Stimulated activated CD8-positive, alpha-beta memory T cell treated with anti-CD3 and anti-CD28 coated beads, Interleukin-12 subunit alpha, Interleukin-12 subunit beta, amount 100 ng/mL, for 24 hours (primary cell): ENCODE measurements around the gene CMSS1.
A peak's percentile ranks its signal among the peaks of the same experiment; 100 is the strongest.

Experiments
- DNase-seq: peaks from one replicate; pipeline ENCODE4 v3.0.0-alpha.2; 2020; ENCODE audit errors: extremely low read depth

CMSS1 gene

DNA sequence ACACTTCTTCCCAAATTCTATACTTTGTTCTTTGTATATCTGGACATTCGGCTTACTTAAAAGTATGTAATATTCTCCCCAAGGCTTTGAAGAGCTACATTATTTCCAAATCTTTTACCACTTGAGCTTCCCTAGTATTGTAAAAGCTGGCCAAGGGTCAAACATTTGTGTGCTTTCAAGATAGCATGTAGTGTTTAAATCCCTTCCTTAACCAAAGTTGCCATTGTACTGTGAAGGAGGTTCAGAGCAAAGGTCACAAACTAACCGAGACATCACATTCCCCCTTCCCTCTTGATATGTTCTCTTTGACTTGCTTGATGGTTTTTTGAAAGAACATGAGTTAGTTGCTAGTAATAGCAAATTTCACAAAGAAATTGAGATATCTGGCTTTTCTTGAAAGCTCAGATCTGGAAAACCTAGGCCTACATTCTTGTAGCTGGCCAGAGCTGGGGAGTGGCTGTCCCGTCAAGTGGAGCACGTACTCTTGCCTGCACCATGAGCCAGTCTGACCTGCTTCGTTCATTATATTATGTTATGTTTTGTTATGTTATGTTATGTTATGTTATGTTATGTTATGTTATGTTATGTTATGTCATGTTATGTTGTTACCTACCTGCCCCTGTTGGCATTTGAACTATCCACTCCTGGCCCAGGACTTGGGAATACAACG lies 236.4 kb downstream of the CMSS1 start:
- no peak for DNase-seq

DNA sequence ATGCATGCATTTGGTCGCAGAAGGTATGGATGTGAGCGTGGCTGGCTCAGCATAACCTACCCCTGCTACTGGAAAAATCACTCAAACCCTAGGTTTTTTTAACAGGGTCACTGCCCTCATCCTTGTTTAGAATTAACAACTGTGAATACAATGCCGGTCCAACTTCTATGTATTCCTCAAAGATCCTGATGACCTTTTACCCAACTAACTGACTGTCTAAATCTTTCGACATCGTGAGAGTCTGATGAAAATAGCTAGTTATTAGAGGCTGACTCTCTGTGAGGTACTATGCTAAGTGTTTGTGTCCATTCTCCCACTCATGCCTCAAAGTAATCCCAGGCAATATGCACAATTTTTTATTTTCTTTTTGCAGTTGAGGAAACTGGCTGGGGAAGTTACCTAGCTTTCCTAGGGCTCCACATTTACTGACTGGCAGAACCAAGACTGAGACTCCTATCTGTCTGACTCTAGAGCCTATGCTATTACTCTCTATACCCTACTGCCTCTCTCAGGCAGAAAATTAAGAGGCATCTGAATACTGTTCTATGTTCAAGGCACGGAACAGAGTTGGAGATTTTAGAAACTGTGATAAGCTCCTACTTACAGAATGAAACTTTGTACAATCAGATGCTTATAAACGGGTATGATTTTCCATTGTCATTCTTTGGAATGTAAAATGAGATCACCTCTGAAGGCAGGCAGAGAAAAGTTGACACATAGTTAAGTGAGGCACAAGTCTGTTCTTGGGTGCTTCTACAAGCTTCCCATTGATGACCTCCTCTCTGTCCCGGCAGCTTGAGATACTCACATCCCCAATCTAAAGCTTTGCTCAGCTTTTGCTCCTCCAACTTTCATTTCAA lies 240.3 kb downstream of the CMSS1 start:
- no peak for DNase-seq

DNA sequence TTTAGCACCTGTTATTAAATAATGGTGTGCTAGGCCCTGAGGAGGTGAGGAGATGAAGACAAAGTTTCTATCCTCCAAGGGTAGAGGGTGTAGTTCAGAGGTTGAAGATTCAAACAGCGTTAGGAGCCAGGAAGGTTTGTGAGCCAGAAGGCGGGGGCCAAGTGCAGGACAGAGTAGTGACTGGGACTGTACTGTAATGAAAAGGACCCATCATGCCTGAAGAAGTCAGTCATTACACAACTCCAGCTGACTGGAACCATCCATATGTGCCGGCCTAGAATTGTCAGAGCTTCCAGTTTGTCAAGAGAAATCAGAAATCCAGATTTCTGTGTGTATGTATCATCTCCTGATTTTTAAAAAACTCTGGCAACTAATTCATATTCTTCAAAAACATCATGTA lies 241.8 kb downstream of the CMSS1 start:
- DNase-seq: no peak

DNA sequence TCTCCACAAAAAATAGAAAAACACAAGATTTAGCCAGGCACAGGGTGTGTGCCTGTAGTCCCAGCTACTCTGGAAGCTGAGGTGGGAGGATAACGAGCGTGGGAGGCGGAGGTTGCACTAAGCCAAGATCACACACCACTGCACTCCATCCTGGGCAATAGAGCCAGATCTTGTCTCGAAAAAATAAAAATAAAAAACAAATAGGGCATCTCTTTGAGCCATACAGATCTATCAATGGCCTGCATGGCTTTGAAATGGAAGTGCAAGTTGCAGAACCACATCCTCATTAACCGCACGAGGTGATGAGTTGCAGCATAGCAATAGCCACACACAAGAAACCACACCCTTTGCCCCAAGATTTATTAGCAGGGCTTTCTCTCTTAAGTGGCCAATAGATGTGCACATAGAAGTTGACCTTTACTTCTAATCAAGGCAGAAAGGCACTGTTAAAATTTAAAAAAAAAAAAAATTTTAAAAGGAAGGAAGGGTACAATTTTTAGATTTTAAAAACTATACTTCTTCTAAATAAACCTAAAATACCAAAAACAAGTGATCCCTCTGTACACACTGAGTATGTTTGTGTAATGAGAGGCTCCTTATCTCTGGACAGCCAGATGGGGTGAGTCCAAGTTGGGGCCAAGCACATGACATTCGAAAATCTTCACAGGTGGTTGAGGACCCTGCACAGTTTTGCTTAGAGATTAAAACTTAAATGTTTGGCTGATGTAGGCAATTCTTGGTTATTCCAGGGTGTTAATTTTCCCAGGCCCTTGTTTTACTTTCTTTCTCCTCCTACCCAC lies 243.2 kb downstream of the CMSS1 start:
- no peak for DNase-seq

DNA sequence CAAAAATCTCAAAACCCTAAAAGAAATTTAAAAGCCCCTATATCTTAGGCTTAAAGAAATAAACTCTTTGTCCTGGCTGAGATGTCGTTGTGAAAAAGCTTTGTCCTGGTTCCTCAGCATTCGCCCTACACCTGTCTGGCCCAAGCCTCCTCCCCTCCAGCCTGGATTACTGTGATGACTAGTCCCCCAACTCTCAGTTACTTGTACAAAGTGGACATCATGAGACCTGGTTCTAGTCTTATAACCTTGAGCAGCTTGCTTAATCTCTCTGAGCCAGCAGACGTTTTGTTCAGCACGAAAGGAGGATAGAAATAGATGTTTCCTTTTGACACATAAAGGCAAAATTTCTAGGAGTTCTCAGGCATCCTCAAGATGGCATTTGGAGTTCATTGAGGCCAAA lies 245.0 kb downstream of the CMSS1 start:
- DNase-seq: no peak

DNA sequence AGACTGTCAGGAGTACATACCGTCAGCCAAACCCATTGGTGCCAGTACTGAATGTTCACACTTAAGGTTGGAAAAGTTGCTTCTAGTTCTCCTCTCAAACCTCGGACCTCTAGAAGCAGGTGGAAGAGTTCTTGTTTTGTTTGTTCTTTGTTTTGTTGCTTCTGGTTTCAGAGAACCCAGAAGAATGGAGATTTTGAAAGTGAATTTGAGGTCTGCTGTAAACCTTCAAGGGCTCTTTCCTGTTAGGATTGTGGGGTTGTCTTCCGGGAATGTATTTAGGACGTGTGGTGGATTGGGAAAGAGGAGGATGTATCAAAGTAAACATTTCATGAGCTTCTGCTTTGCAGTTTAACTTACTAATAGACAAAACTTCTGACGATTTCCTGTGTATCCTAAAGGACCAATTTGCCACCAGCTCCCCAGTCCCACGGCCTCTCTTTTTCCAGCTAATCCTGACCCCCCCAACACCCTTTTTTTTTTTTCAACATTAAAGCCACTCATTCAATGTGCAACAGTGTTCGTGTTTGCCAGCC lies 246.3 kb downstream of the CMSS1 start:
- no peak for DNase-seq

DNA sequence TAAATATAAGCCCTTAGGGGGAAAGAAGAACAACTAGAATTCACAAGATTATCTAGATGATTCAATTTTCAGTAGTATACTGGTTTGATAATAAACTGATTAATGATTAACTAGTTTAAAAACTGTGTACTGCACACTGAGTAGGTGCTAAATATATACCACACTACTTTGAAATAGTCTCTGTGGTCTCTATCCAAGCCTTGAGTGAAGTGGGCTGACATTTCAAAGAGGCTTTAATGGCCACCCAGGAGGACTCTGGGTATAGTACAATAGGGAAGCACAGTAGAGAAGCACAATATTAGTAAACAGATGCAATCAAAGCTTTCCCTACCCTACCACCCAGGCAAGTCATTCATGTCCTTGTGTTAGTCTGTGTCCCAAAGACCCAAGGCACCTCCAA lies 249.9 kb downstream of the CMSS1 start:
- no peak for DNase-seq

DNA sequence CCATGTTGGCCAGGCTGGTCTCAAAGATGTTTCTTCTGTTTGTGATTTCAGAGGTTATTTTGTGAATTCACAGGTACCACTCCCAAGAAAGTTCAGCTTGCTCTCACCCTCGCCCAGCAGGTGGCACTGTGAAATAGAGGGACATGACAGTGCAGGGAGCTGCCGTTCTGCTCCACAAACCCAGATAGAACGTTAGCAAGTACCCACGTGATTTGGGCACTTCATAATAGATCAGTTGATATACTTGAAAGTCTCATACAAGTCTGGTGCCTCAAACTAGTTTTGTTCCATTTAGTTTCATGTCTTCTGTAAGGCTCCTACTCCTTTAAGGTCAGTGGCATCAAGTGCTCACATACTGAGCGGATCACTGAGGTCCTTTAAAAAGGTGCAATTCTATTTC lies 251.2 kb downstream of the CMSS1 start:
- peak; percentile 51 for DNase-seq

DNA sequence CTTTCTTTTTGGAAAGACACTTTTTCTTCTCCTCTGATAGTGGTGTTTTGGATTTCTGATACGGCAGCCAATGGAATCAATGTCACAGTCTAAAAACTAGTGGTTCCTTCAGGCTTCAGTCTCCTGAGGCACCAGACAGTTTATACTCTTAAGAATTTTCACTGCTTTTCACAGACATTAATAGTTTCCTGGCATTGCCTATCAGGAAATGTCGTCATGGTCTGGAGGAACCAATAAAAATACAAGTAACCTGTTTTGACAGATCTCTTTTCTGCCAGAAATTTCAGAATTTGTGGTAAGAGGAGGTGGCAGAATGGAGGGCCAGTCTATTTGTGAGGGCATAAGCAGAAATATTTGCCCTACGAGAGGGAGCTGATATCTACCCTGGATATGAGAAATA lies 251.8 kb downstream of the CMSS1 start:
- DNase-seq: no peak

DNA sequence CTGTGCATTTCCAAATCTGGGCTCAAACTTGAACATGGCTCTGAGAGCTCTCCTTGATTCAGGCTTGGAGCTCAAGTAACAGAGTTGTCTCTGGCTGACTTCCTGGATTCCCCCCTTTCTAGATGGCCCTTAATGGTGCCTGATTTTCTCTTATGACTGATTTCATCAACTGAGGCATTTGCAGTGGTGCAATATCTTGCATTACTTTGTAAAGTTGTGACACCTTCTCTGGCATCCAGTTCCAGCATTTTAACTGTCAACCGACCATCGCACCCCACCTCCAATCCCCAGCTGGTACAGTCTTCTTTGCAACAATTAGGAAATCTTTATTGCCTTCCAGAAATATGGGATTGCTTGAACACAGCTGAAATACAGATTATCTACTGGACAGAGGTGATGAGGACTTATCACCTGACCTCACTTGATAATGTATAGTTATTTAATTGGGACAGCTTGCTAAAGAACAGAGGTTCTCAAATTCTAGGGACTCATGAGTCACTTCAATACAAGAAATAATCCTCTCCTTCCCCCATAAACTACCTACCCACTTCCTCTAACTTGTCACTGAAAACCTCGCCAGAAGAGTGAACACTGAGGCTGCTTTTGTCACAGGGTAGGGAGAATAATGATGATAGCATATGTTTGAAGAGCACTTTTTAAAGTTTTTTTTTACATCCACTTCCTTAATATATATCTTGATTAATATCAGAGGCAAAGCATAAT lies 254.8 kb downstream of the CMSS1 start:
- no peak for DNase-seq

DNA sequence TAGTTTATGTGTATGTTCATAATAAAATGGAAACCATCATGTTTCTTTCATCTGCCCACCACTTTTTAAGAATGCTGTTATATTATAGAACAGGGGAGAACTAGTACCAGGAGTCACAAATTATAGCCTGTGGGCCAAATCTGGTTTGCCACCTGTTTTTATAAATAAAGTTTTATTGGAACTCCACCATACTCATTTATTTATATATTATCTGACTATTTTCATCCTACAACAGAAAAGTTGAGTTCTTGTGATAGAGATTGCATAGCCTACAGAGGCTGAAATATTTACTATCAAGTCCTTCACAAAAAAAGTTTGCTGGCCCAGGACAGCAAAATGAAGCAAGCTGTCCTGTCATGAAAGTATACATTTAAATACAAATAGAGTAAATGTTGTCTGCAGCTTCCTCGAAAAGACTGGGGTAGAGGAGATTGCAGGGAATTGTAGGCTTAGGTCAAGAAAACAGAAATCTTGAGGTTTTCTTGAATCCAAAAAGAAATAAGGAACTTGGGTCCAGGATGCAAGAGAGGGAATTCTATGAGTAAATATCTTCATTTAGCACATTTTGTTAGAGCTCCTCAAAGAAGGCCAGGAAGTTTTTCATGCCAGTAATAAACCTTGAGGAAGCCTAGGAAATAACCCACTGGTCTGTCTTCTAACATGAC lies 255.5 kb downstream of the CMSS1 start:
- no peak for DNase-seq

DNA sequence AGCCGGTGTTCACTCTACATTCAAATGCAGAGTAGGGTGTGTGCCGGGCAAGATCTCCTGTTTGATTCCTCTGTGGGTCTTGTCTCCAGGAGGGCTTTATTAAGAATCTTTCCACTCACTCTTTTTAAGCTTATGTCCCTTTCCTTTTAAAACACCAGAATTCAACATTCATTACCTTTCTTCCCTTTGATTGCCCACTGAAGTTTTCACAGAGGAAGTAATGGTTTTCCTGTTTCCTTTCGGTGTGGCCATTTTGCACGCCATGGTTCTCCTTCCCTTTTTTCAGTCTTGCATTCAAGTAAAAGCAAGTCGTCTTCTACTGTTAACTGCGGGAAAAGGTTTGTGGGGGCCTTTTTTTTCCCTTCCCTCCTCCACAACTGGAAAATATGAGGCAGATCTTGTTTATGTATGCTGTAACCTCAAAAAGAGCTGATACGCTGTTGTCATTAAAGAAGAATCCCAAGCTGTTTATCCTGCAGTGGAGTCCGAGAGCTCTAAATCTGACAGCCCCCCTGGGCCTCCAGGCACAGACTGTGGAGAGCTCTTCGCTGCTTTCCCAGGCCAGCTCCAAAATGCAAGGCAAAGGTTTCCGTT lies 256.1 kb downstream of the CMSS1 start:
- DNase-seq: no peak

DNA sequence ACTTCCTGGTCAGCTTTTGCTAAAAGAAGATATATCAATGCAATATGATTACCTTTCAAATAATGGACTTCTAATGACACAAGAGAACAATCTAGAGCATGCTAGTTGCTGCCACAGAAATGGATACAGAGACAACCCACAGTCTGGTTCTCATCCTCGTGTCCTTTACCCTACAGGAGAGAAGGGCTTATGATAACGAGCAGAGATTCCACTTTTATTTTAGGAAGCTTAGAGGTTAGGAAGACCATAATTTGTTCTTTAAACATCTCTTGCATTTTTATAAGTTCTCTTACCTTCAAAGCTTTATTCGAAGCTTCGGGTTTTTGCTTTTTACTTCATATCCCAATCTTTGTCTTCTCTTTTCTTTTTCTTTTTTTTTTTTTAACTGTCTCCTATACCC lies 257.5 kb downstream of the CMSS1 start:
- no peak for DNase-seq

DNA sequence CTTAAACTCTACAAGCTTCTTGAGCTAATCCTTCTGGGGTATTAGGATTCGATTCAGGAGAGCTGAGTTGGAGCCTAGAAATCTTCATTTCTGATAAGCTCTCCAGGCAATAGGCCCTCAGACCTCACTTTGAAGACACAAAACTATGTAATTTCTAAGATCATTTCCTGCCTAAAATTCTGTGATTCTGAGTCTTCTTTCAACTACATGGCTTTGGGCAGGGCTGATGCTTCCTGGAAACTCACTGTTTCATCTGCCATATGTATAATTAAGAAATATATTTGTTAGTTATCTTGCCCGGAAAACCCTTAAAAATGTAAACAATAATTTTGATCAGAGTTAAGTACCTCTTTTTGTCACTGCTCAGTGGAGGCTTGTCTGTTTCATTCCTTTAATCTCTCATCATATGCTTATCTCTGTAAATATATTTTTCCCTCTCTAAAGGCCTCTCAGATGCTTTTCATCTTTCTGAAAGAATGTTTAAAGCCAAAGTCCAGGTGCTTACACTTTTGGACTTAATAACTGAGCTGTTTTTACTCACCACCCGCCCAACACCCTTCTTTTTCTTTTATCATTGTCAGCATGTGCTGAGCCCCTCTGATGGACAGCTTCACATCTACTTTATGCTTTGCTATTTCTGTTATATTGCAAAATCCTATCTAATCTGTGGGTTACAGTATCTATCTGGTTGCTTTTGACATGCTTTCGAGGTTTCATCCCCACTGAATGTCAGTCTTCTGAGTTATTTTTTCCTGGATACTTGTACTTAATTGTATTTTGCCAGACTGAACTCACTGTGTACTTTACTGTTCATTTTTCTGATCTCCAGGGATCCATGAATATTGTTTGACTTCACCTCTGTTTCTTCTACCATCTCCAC lies 258.4 kb downstream of the CMSS1 start:
- DNase-seq: no peak

DNA sequence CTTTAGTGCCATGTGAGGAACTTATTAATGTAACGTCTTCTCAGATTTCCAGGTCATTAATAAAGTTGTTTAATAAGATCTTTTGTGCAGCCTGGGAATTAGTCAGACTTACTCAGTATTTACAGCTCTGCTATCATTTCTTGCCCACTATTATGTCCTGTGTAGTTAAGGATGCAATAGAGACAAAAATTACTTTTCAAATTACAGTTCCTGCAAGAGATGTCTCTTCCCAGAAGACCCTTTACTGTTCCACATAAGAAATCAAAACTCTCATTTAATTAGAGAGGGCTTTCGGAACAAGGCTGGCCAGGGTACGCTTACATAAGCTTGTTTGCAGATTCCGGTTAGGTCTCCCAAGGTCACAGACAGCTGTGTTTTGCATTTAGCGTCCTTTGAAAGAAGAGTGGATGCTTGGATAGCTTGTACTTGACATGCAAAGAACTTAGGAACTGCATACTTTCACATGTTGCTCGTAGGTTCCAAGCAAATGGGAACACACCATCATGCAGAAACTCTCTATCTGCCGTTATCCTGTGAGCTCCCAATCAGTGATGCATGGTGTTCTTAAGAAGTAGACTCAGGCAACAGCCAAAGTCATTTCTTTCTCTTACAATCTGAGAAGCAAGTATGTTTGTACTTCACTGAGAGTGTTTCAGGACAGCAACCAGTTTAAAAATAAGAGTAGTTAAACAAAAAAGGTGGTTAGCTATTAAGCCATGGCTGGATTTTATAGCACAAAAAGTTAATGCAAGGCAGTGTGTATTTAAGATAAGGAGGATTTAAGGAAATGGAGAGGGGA lies 259.3 kb downstream of the CMSS1 start:
- no peak for DNase-seq

DNA sequence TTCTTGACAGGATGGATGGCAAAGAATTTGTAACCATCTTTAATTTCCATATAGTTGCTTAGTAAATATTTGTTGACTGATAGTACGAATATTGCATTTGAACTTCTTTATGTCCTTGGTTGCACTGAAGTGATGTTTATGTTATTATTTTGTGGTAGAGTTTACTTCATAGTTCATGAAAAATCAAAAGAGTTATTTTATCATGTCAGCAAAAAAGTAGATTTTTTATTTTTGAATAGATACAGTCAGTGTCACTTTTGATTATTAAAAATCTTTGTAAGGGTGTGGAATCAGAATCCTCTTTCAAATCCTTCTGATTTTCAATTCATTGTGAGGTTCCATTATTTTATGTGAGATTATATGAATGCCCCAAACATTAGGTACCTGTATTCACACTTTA lies 261.7 kb downstream of the CMSS1 start:
- no peak for DNase-seq

DNA sequence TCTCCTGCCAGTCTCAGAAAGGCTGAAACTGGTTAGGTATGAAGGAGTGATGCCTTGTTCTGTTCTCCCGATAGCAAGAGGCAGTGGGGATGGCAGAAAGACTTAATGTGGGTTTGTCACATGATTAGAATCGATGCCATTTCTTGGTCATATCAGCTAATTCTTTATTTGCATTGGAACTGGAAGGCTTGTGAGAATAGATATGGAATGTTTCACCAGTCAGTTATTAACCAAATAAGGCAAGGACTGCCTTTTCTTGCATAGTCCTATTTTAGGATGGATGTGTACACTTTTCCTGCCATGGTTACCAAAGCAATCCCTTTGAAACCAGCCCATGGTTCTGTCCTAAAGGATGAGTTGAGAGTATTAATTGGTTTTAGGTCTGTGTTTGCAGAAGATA lies 262.9 kb downstream of the CMSS1 start:
- DNase-seq: no peak

DNA sequence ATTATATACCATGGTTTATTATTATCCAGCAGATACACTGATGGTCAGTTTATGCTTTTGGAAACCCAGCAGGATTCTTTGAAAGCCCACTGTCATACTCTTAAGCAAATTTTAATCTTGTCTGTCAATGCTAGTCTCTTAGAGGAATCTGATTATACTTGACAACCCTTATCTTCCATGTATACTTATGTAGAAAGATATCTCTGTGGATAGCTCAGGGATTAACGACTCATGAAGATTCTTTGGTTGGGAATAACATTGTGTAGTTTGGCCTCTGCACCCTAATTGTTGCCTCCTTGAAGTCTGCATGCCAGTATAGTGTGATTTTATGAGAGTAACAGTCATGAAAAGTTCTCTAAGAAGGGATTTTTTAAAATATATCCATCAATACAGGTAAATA lies 263.6 kb downstream of the CMSS1 start:
- no peak for DNase-seq
